Gastroesophageal sphincter (tissue), 4 donors: ENCODE measurements around the gene B4GALNT3. TPM values are rescaled to one million over a fixed set of nuclear protein-coding genes. Genes with fewer than 3 reads are reported as not detected.

Source experiments
- ATAC-seq: fragments of 150-250 bp; one replicate; pipeline ENCODE4 v1.9.1; 2016; ENCODE audit warnings: mild to moderate bottlenecking, moderate library complexity
- H3K27ac ChIP-seq, 4 donors: fragments of 200-600 bp; sonication (generic) in 3 of 4; 1 replicate in 3 of 4; 2 replicates in 1 of 4; pipeline ENCODE4 v1.5.1; 2016 to 2019
- H3K27me3 ChIP-seq: fragments of 200-600 bp; sonication (generic); one replicate; pipeline ENCODE4 v1.5.1; 2019
- H3K36me3 ChIP-seq, 2 donors: fragments of 200-600 bp; sonication (generic); one replicate each; pipeline ENCODE4 v1.5.1; 2019; ENCODE audit warnings: control low read depth in 1 of 2
- H3K4me1 ChIP-seq, 3 donors: fragments of 200-600 bp; sonication (generic); 1 replicate in 2 of 3; 2 replicates in 1 of 3; pipeline ENCODE4 v1.5.1; 2016 to 2019; ENCODE audit warnings: control low read depth in 2 of 3
- H3K4me3 ChIP-seq, 2 donors: fragments of 200-600 bp; sonication (generic); one replicate each; pipeline ENCODE4 v1.5.1; 2019; ENCODE audit warnings: mild to moderate bottlenecking in 1 of 2, moderate library complexity in 1 of 2
- H3K9me3 ChIP-seq, 3 donors: fragments of 200-600 bp; sonication (generic); one replicate each; pipeline ENCODE4 v1.5.1; 2017 to 2019; ENCODE audit warnings: control low read depth in 2 of 3
- CTCF ChIP-seq, 4 experiments: fragments of 200-600 bp in 2 of 4; fragments of 450-650 bp in 2 of 4; sonication (generic) in 1 of 4; IDR thresholded peaks; one replicate each; pipeline ENCODE4 v1.5.1; 2017 to 2019; ENCODE audit warnings: antibody characterized with exemption in 4 of 4, mild to moderate bottlenecking in 2 of 4, moderate library complexity in 2 of 4
- EP300 ChIP-seq: sonication (generic); formaldehyde crosslinking; IDR thresholded peaks from one replicate; pipeline ENCODE4 v1.6.1; 2017; ENCODE audit warnings: antibody characterized with exemption, mild to moderate bottlenecking
- POLR2A ChIP-seq, 2 donors: fragments of 450-650 bp; IDR thresholded peaks; one replicate each; pipeline ENCODE4 v1.6.1; 2017; ENCODE audit warnings: antibody characterized with exemption in 2 of 2, mild to moderate bottlenecking in 2 of 2, moderate library complexity in 1 of 2
- POLR2AphosphoS5 ChIP-seq: sonication (generic); formaldehyde crosslinking; IDR thresholded peaks from one replicate; pipeline ENCODE4 v1.6.1; 2017; ENCODE audit warnings: antibody characterized with exemption
- WGBS, 2 donors: methylation state at CpG; one replicate each; pipeline ENCODE4 v1.1.5; 2018; ENCODE audit warnings: low coverage in 1 of 2; 5-methylcytosine and 5-hydroxymethylcytosine counted together
- total RNA-seq, 4 donors: library from RNA; depleted of rRNA; stranded (reverse); fragments of >200 nt; gene quantifications; one replicate each; pipeline ENCODE4 v1.1.0, GENCODE V29; 2016

The B4GALNT3 gene
- total RNA-seq, 4 donors from 2014 or later, result 0.54 to 1.6 (median 1.4) TPM; not detected in 1

DNA sequence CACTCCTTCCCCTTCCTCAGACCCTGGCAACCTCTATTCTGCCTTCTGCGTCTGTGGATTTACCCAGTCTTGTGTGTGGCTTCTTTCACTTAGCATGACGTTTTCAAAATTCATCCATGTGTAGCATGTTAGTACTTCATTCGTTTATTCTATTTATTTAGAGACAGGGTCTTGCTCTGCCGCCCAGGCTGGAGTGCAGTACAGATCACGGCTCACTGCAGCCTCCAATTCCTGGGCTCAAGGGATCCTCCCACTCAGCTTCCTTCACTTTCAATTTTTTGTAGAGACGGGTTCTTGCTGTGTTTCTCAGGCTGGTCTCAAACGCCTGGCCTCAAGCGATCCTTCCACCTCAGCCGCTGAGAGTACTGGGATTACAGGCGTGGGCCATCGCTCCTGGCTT, 37.0 kb downstream of the B4GALNT3 start:
- no peaks in the 10 kb centered on the region for H3K36me3 ChIP-seq
- no peaks in the 10 kb centered on the region for H3K4me1 ChIP-seq
- no peak for ATAC-seq
- no peak for TF ChIP-seq POLR2A (IDR thresholded peaks at IDR 0.05)
- no peak for TF ChIP-seq CTCF (IDR thresholded peaks at IDR 0.05)
- TF ChIP-seq POLR2AphosphoS5, result no peak
- no peak for TF ChIP-seq EP300
- no peaks in the 10 kb centered on the region for H3K27me3 ChIP-seq
- peaks cover 0 to 12% (median 0%) of the 10 kb centered on the region in 3 donors for H3K9me3 ChIP-seq
- H3K27ac ChIP-seq, result no peak overlapping the region
- no peak overlapping the region for H3K4me3 ChIP-seq
- whole genome bisulfite sequencing, 2 donors, result 89 to 90% methylated on average over 11 of the region's 11 CpGs

DNA sequence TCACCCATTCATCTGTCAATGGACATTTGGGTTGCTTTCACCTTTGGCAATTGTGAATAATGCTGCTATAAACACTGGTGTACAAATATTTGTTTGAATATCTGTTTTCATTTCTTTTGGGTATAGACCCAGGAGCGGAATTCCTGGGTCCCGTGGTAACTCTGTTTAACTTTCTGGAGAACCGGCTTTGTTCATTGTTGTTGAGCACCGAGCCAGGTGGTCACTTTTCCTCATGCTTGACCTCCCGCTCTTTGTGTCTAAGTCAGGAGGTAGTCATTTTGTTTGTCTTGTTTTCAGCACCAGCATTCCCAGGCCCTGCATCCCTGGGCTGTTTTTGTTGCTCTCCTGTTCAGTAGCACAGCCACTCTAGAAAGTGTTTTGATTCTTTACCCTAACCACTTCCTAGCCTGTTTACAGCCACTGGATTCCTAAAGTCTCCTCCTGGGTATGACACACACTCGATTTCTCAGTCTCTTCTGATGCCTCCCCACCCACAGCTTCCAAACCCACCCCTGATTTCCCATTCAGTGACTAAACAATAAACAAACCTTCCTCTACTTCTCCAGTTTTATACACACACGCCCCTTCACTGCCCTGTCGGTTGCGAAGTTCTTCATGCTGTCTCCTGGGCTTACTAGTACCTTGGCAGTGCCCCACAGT, 37.9 kb downstream of the B4GALNT3 start:
- H3K4me1 ChIP-seq, result no peaks in the 10 kb centered on the region
- TF ChIP-seq POLR2A (IDR thresholded peaks at IDR 0.05) (no peak), POLR2AphosphoS5 (no peak), CTCF (IDR thresholded peaks at IDR 0.05) (no peak), EP300 (no peak)
- 84 to 90% methylated on average over 5 to 9 of the region's 9 CpGs for whole genome bisulfite sequencing, 2 donors
- no peak overlapping the region for H3K27ac ChIP-seq
- no peak overlapping the region for H3K4me3 ChIP-seq
- H3K9me3 ChIP-seq, result peaks cover 0 to 3% (median 0%) of the 10 kb centered on the region in 3 donors
- no peak for ATAC-seq
- no peaks in the 10 kb centered on the region for H3K36me3 ChIP-seq
- H3K27me3 ChIP-seq, result no peaks in the 10 kb centered on the region

GRCh38 chr12:499837-500458, 40.2 kb downstream of the B4GALNT3 start:
- Histone ChIP-seq H3K27ac (no peak overlapping the region), H3K27me3 (peaks cover 6% of the 10 kb centered on the region), H3K4me3 (no peak overlapping the region), H3K9me3 (no peaks in the 10 kb centered on the region), H3K36me3 (no peaks in the 10 kb centered on the region), H3K4me1 (no peaks in the 10 kb centered on the region)
- 64 to 90% methylated on average over 5 to 6 of the region's 8 CpGs for WGBS, 2 donors
- no peak for ATAC-seq
- TF ChIP-seq EP300 (no peak), CTCF (IDR thresholded peaks at IDR 0.05) (no peak), POLR2AphosphoS5 (no peak)

DNA sequence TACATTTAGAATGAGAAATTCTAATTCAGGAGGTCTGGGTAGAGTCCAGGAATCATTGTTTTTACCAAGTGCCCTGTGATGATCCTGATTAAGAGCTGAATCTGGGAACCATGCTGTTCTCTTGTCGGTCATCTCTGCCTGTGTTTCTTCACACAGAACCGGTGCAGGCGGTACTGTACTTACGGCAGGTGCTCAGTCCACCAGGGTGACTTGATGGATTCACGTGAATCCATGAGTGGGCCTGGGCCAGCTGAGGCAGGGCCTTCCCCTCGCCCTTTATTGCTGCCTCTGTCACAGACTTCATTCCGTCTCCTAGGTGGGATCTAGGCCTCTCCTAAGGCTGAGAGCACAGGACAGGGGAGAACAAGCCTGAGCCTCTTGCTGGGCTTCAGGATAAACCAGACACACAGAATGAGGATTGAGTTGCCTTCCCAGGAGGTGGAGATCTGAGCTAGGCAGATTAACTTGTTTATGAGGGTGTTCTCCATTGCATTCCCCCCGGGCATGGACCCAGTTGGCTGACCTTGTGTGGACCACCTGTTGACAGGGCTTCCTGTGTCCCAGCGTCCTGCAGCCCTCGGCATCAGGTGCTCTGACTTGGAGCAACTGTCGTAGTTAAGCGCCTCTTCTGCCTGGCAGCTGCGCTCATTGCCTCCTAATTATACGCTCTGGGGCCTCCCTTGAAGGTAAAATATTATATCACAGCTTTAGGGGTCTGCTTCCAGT, 42.1 kb downstream of the B4GALNT3 start:
- H3K27me3 ChIP-seq, result peaks cover 6% of the 10 kb centered on the region
- no peaks in the 10 kb centered on the region for H3K9me3 ChIP-seq
- TF ChIP-seq CTCF (IDR thresholded peaks at IDR 0.05) (no peak), POLR2A (IDR thresholded peaks at IDR 0.05) (no peak), EP300 (no peak), POLR2AphosphoS5 (no peak)
- no peaks in the 10 kb centered on the region for H3K36me3 ChIP-seq
- H3K4me1 ChIP-seq, result no peaks in the 10 kb centered on the region
- ATAC-seq, result no peak
- H3K4me3 ChIP-seq, result no peak overlapping the region
- no peak overlapping the region for H3K27ac ChIP-seq
- 81 to 96% methylated on average over 4 to 8 of the region's 14 CpGs for WGBS, 2 donors
